G401.6 (cell line): ENCODE measurements around the gene DDX50.
A peak's percentile ranks its signal among the peaks of the same experiment; 100 is the strongest.

ENCODE experiments used
- FAIRE-seq: peaks from 2 replicates; lab custom pipeline; 2012; peaks lifted over from hg19 to GRCh38; lab: Jason Lieb, UNC

DDX50 gene

DNA sequence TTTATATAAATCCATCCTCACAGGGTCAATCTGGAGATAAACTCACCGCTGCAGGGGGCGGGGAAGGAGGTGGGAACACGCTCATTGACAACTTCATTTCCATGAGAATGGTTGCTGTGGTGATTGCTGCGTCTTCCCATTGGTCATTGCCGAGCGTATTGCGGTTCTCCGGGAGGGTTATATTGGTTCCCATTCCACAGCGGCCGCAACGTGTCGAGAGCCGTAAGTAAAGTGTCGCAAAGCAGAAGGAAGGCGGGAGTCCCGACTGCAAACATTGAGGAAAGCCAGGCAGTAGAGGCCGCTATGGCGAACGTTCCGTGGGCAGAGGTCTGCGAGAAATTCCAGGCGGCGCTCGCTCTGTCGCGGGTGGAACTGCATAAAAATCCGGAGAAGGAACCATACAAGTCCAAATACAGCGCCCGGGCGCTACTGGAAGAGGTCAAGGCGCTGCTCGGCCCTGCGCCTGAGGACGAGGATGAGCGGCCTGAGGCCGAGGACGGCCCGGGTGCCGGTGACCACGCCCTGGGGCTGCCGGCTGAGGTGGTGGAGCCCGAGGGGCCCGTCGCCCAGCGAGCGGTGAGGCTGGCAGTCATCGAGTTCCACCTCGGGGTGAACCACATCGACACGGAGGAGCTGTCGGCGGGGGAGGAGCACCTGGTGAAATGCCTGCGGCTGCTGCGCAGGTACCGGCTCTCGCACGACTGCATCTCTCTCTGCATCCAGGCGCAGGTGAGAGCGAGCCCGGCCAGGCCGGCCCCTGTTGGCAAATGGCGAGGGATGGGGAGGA, 87.6 kb downstream of the DDX50 start, which contains the start of gene KIFBP:
Gene KIFBP (plus strand): TSS at position 274 of the 787 bp plus-strand sequence. CDS start 30 bp downstream, at position 304.
- peak; percentile 98 for FAIRE-seq

DNA sequence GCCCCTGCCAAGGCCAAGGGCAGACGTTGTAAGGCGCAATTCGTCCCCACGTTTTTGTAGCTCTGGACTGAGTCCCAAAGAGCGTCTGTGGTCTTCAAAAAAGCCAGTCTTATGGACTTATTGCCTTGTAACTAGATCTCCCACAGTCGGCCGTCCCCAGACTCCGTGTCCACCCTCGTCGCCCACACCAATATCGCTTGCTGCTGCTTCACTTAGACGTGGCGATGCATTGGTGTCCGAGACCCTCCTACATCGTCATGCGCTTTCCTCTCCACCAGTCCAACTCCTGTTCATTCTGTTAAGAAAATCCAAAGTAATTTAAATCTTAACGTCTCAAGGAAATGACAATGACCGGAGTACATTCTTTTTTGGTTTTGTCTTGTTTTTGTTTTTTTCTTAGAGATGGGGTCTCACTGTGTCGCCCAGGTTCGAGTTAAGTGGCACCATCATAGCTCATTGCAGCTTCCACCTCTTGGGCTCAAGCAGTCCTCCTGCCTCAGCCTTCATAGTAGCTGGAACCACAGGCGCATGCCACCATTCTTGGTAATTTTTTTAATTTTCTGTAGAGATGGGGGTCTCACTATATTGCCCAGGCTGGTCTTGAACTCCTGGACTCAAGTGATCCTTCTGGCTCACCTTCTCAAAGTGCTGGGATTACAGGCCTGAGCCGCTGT, 88.3 kb downstream of the DDX50 start:
- FAIRE-seq: no peak

DNA sequence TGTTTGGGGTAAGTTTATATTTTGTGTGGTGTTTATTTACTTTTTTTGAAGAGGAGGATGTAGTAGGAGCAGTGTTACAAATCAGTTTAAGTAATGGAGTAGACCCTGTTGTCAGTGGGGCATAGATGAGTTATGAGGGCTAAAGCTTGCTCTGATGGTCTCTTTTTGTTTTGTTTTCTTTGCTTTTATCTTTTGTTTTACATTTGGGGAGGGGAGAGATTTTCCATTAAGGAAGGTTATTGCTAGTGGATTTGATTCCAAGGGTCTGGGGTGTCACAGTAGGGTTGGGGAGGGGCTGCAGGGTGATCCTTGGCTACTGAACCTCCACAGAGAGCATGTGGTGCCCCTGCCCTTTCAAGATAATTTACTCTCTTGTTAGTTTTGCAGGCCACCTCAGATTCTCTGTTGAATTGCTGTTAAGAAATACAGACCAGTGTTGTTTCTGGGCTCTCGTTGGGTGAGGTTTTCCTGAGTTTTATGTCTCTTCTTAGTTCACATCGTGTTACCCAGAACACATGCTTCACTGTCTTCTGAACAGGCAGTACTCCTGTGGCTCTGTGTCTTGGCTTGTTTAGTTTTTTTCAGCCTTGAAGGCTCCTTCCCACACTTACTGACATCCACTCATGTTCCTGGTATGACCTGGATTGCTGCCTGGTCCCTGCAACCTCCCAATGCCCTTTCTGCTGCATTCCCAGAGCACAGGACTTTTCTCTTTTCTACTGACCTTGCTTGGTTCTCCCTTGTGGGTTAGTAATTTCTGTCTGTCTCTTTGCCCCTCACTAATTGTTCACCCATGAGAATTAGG, 91.7 kb downstream of the DDX50 start:
- no peak for FAIRE-seq
